ENCODE results near the gene FOXP3. TPM values are rescaled to one million over a fixed set of nuclear protein-coding genes. Genes with fewer than 3 reads are reported as not detected.

Gene FOXP3
- total and polyA plus RNA-seq, 2 of the 4 experiments (the other 2 are of a cell fraction): 0.05 TPM; not detected in 1

DNA sequence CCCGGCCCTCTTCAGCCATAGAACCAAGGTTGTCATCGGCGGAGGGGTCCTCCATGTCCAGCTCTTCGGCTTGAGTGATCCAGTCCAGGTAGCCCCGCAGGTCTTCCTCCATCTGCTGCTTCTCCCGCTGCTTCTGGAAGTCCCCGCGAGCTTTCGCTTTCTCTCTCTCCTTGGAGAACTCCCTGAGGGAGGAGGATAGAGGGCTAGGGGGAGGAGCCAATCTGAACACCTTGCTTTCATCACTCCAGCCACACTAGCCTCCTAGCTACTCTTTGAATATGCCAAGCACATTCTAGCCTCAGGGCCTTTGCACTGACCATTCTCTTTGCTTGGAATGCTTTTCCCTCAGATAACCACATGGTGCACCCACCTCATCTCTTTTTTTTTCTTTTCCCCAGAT is 37.6 kb downstream of the FOXP3 start:
- TF ChIP-seq SMC3 (IDR thresholded peaks at IDR 0.05; ENCODE audit: low read depth, low read length) (no peak), MAZ (IDR thresholded peaks at IDR 0.05; ENCODE audit: borderline replicate concordance, low read depth, low read length) (no peak), RFX5 (IDR thresholded peaks at IDR 0.05; ENCODE audit: low read depth, low read length) (no peak), ELK1 (IDR thresholded peaks at IDR 0.05; ENCODE audit: borderline replicate concordance, low read depth, low read length) (no peak), CTCF (conservative IDR thresholded peaks at IDR 0.05; ENCODE audit: low read depth, low read length) (no peak), NFE2L2 (IDR thresholded peaks at IDR 0.05; ENCODE audit: low read depth, low read length) (no peak), CEBPB (IDR thresholded peaks at IDR 0.05; ENCODE audit: low read depth, low read length) (no peak), BHLHE40 (IDR thresholded peaks at IDR 0.05; ENCODE audit: low read depth, low read length) (no peak)
- Histone ChIP-seq H3K27me3 (ENCODE audit: control insufficient read depth, insufficient read depth, low read length) (no peaks in the 10 kb centered on the region; the same call in 1 of the 2 replicates), H4K91ac (ENCODE audit: insufficient read depth, low read depth, low read length) (no peak overlapping the region), H3K4me2 (ENCODE audit: low read depth, low read length) (no peak overlapping the region), H2BK5ac (ENCODE audit: low read depth, low read length, poor library complexity, severe bottlenecking) (no peak overlapping the region), H2AK5ac (ENCODE audit: low read depth, low read length) (no peak overlapping the region), H2AFZ (replicated peaks; ENCODE audit: low read length, poor library complexity) (no peak overlapping the region), H3K36me3 (ENCODE audit: control insufficient read depth, insufficient read depth, low read length) (no peaks in the 10 kb centered on the region), H3K9me3 (ENCODE audit: control insufficient read depth, insufficient read depth, low read length) (peaks cover 3% of the 10 kb centered on the region; the same call in 1 of the 2 replicates), H2BK15ac (ENCODE audit: low read depth, low read length) (no peak overlapping the region), H3K27ac (ENCODE audit: insufficient read depth, low read length) (no peak overlapping the region), H3K14ac (replicated peaks; ENCODE audit: low read depth, low read length) (no peak overlapping the region), H3K18ac (ENCODE audit: low read depth, low read length) (no peak overlapping the region), H4K5ac (ENCODE audit: low read depth, low read length) (no peak overlapping the region), H3K23ac (ENCODE audit: low read depth, low read length) (no peak overlapping the region), H2AK9ac (replicated peaks; ENCODE audit: low read depth, low read length, poor library complexity) (no peak overlapping the region), H2BK20ac (ENCODE audit: low read depth, low read length) (no peak overlapping the region), H3K4me3 (ENCODE audit: insufficient read depth, low read depth, low read length) (no peak overlapping the region), H3K9me1 (ENCODE audit: insufficient read depth, low read length) (no peaks in the 10 kb centered on the region), H3K79me1 (ENCODE audit: low read depth in 1 of 2, low read length in 2 of 2) (no peaks in the 10 kb centered on the region), H3K4me1 (ENCODE audit: control insufficient read depth, insufficient read depth, low read length) (no peaks in the 10 kb centered on the region), H4K20me1 (ENCODE audit: insufficient read depth, low read length) (no peaks in the 10 kb centered on the region), H3K4ac (ENCODE audit: low read depth, low read length) (no peak overlapping the region), H3K9ac (ENCODE audit: low read depth, low read length) (no peak overlapping the region), H3K56ac (ENCODE audit: extremely low read depth, insufficient read depth, low read length) (no peak overlapping the region), H4K8ac (ENCODE audit: low read depth in 2 of 2, low read length in 2 of 2) (no peak overlapping the region), H2BK120ac (ENCODE audit: low read depth, low read length) (no peak overlapping the region)
- WGBS, 2 experiments (ENCODE audit: extremely low coverage in 2 of 2, insufficient read length in 1 of 2): no CpG with 5 or more reads among the region's 9 CpGs
- CTCF ChIA-PET: no interaction called here
- BruUV-seq (replicated peaks): no TSS peak
- in situ Hi-C loops (cut with MboI; ENCODE audit: low sequenced_read_pairs): no loop called here
- intact Hi-C loops (cut with micrococcal nuclease): no loop called here
- no peak for DNase-seq
- dilution Hi-C loops (cut with HindIII; ENCODE audit: low sequenced_read_pairs, unreplicated experiment): no loop called here
- ATAC-seq (ENCODE audit: low read depth): no peak
- POLR2A ChIA-PET (ENCODE audit: unreplicated experiment): no interaction called here
